Neural cell (in vitro differentiated cells): Measurements from ENCODE around the gene CLEC16A. TPM values are rescaled to one million over a fixed set of nuclear protein-coding genes. Genes with fewer than 3 reads are reported as not detected.

Source experiments
- H2AFZ ChIP-seq: fragments of 200-600, 300-800 bp; sonication (generic), shearing (Covaris generic); 2 replicates; pipeline ENCODE4 v1.6.0; 2014; ENCODE audit warnings: low read depth, mild to moderate bottlenecking, antibody characterized with exemption, low read length, moderate library complexity
- H3F3A ChIP-seq: fragments of 200-600 bp; shearing (Covaris generic); 2 replicates; pipeline ENCODE4 v1.6.1; 2016; ENCODE audit warnings: mild to moderate bottlenecking, moderate library complexity, mixed read lengths, antibody characterized with exemption, low read length; ENCODE audit not compliant: insufficient read depth, poor library complexity, severe bottlenecking
- H3K27ac ChIP-seq: fragments of 200-600, 300-800 bp; sonication (generic), shearing (Covaris generic); 2 replicates; pipeline ENCODE4 v1.5.1; 2014; ENCODE audit warnings: mild to moderate bottlenecking, low read length, moderate library complexity
- H3K27me3 ChIP-seq: fragments of 300-800, 200-600 bp; sonication (generic), shearing (Covaris generic); 2 replicates; pipeline ENCODE4 v1.6.0; 2014; ENCODE audit warnings: mild to moderate bottlenecking, low read depth, low read length, moderate library complexity; ENCODE audit not compliant: insufficient read depth
- H3K36me3 ChIP-seq: fragments of 300-800, 200-600 bp; sonication (generic), shearing (Covaris generic); 2 replicates; pipeline ENCODE4 v1.5.1; 2014; ENCODE audit warnings: mild to moderate bottlenecking, antibody characterized with exemption, low read length, moderate library complexity; ENCODE audit not compliant: insufficient read depth
- H3K4me2 ChIP-seq: fragments of 300-800, 200-600 bp; sonication (generic), shearing (Covaris generic); 2 replicates; pipeline ENCODE4 v1.6.0; 2014; ENCODE audit warnings: mild to moderate bottlenecking, low read length
- H3K4me3 ChIP-seq: fragments of 300-800, 200-600 bp; sonication (generic), shearing (Covaris generic); 2 replicates; pipeline ENCODE4 v1.5.1; 2014; ENCODE audit warnings: mild to moderate bottlenecking, low read length, moderate library complexity
- H3K79me2 ChIP-seq: fragments of 200-600 bp; shearing (Covaris generic); replicated peaks from 2 replicates; pipeline ENCODE4 v1.6.0; 2014; ENCODE audit warnings: mild to moderate bottlenecking, low read length, moderate library complexity; ENCODE audit not compliant: insufficient read depth
- H3K9ac ChIP-seq: fragments of 300-800, 200-600 bp; sonication (generic), shearing (Covaris generic); 2 replicates; pipeline ENCODE4 v1.6.1; 2016; ENCODE audit warnings: mild to moderate bottlenecking, low read length, mixed read lengths
- H3K9me2 ChIP-seq: fragments of 200-600 bp; shearing (Covaris generic); 2 replicates; pipeline ENCODE4 v1.6.1; 2016; ENCODE audit warnings: mild to moderate bottlenecking, low read length, mixed read lengths; ENCODE audit not compliant: insufficient read depth
- H3K9me3 ChIP-seq: fragments of 200-600, 300-800 bp; sonication (generic), shearing (Covaris generic); 2 replicates; pipeline ENCODE4 v1.6.1; 2016; ENCODE audit warnings: mild to moderate bottlenecking, mixed run types, low read length, moderate library complexity, mixed read lengths
- H4K20me1 ChIP-seq: fragments of 200-600 bp; shearing (Covaris generic); 2 replicates; pipeline ENCODE4 v1.6.1; 2016; ENCODE audit warnings: mild to moderate bottlenecking, mixed run types; ENCODE audit not compliant: insufficient read depth
- CTCF ChIP-seq: fragments of 450-650 bp; IDR thresholded peaks from 2 replicates; pipeline ENCODE4 v1.5.1; 2014; ENCODE audit warnings: antibody characterized with exemption, mild to moderate bottlenecking, moderate library complexity; ENCODE audit not compliant: poor library complexity, severe bottlenecking
- EP300 ChIP-seq: fragments of 450-650 bp; conservative IDR thresholded peaks from 2 replicates; pipeline ENCODE4 v1.6.1; 2014; ENCODE audit warnings: antibody characterized with exemption, mild to moderate bottlenecking, moderate library complexity; ENCODE audit not compliant: poor library complexity, severe bottlenecking
- EZH2 ChIP-seq: fragments of 200-600, 300-800 bp; shearing (Covaris generic), sonication (generic); IDR thresholded peaks from 2 replicates; pipeline ENCODE4 v1.6.1; 2014; ENCODE audit warnings: antibody characterized with exemption, low read length, borderline replicate concordance, mild to moderate bottlenecking; ENCODE audit not compliant: insufficient read depth, poor library complexity, severe bottlenecking
- MXI1 ChIP-seq: fragments of 450-650 bp; conservative IDR thresholded peaks from 2 replicates; pipeline ENCODE4 v1.6.1; 2014; ENCODE audit warnings: antibody characterized with exemption, mild to moderate bottlenecking; ENCODE audit not compliant: poor library complexity, severe bottlenecking
- POLR2AphosphoS5 ChIP-seq: IDR thresholded peaks from 2 replicates; pipeline ENCODE4 v1.6.1; 2012
- RAD21 ChIP-seq: fragments of 450-650 bp; conservative IDR thresholded peaks from 2 replicates; pipeline ENCODE4 v1.6.1; 2014; ENCODE audit warnings: antibody characterized with exemption, mild to moderate bottlenecking, moderate library complexity
- REST ChIP-seq: IDR thresholded peaks from 2 replicates; pipeline ENCODE4 v1.6.1; 2012; ENCODE audit warnings: borderline replicate concordance
- SMC3 ChIP-seq: fragments of 450-650 bp; conservative IDR thresholded peaks from 2 replicates; pipeline ENCODE4 v1.6.1; 2014; ENCODE audit warnings: antibody characterized with exemption, mild to moderate bottlenecking, moderate library complexity; ENCODE audit not compliant: poor library complexity
- TAF1 ChIP-seq: IDR thresholded peaks from 2 replicates; pipeline ENCODE4 v1.6.1; 2012; ENCODE audit warnings: low read depth
- polyA plus RNA-seq: library from polyadenylated mRNA; depleted of rRNA; stranded (reverse); fragments of >200 nt; gene quantifications from 2 replicates; pipeline ENCODE4 v1.2.3, GENCODE V29; 2014

CLEC16A gene
- polyA plus RNA-seq, 1 donor from 2014 or later: 11.1 TPM

- Histone ChIP-seq H3K4me2 (no peak overlapping the region), H3K79me2 (no peaks in the 10 kb centered on the region), H3K36me3 (no peaks in the 10 kb centered on the region), H3K9ac (no peak overlapping the region), H3F3A (no peaks in the 10 kb centered on the region), H3K4me3 (no peak overlapping the region), H3K9me2 (no peaks in the 10 kb centered on the region), H3K9me3 (no peaks in the 10 kb centered on the region), H2AFZ (no peak overlapping the region), H3K27ac (no peak overlapping the region), H3K27me3 (no peaks in the 10 kb centered on the region), H4K20me1 (no peaks in the 10 kb centered on the region)
- TF ChIP-seq MXI1 (no peak), SMC3 (no peak)
Observed at GRCh38 chr16:11053916-11054460, 109.6 kb downstream of the CLEC16A start.

- TF ChIP-seq POLR2AphosphoS5 (no peak), MXI1 (no peak), SMC3 (no peak), TAF1 (no peak), REST (no peak), EP300 (no peak), RAD21 (no peak)
- peaks cover under 1% of the 10 kb centered on the region for H3K36me3 ChIP-seq
- H3K9me2 ChIP-seq: no peaks in the 10 kb centered on the region
Observed at GRCh38 chr16:11056090-11056992, 112.0 kb downstream of the CLEC16A start.

GRCh38 chr16:11056993-11057649 lies 112.8 kb downstream of the CLEC16A start:
- H2AFZ ChIP-seq: no peak overlapping the region
- no peak overlapping the region for H3K9ac ChIP-seq
- no peak overlapping the region for H3K27ac ChIP-seq
- H3K36me3 ChIP-seq: peaks cover 8% of the 10 kb centered on the region
- H3F3A ChIP-seq: no peaks in the 10 kb centered on the region
- no peak overlapping the region for H3K4me2 ChIP-seq
- no peak for TF ChIP-seq RAD21
- no peak for TF ChIP-seq MXI1
- no peak for TF ChIP-seq POLR2AphosphoS5
- TF ChIP-seq EZH2: no peak
- TF ChIP-seq CTCF: no peak
- no peak for TF ChIP-seq SMC3
- TF ChIP-seq REST: no peak
- no peak for TF ChIP-seq TAF1
- no peak for TF ChIP-seq EP300
- no peaks in the 10 kb centered on the region for H3K9me2 ChIP-seq
- H3K79me2 ChIP-seq: no peaks in the 10 kb centered on the region
- H3K9me3 ChIP-seq: no peaks in the 10 kb centered on the region
- H3K27me3 ChIP-seq: no peaks in the 10 kb centered on the region
- no peak overlapping the region for H3K4me3 ChIP-seq
- no peaks in the 10 kb centered on the region for H4K20me1 ChIP-seq

More at GRCh38 chr16:11056090-11056992, 112.0 kb downstream of the CLEC16A start:
- Histone ChIP-seq H3K4me3 (no peak overlapping the region), H3K4me2 (no peak overlapping the region), H3K27ac (no peak overlapping the region), H2AFZ (no peak overlapping the region), H3K79me2 (no peaks in the 10 kb centered on the region), H3K9ac (no peak overlapping the region), H3K27me3 (no peaks in the 10 kb centered on the region), H4K20me1 (no peaks in the 10 kb centered on the region), H3K9me3 (no peaks in the 10 kb centered on the region), H3F3A (no peaks in the 10 kb centered on the region)
